SJCRH30 (cell line): ENCODE measurements around the gene CPM. TPM values are rescaled to one million over a fixed set of nuclear protein-coding genes. Genes with fewer than 3 reads are reported as not detected.
"Not testable (repeated sequence)": the region's sequence is repeated elsewhere in the genome, so short reads cannot be mapped to it uniquely, and the experiment has no call there.

ENCODE experiments used
- DNase-seq, 2 experiments: peaks; one replicate each; pipeline ENCODE4 v3.0.0-alpha.2; 2015 to 2020
- H3K27ac ChIP-seq: fragments of 250-450 bp; sonication (Bioruptor Pico); 2 replicates; pipeline ENCODE4 v1.5.1; 2020; ENCODE audit warnings: mild to moderate bottlenecking, moderate library complexity
- H3K27me3 ChIP-seq: fragments of 250-450 bp; sonication (Bioruptor Pico); 2 replicates; pipeline ENCODE4 v1.5.1; 2020; ENCODE audit warnings: mild to moderate bottlenecking, moderate library complexity
- H3K36me3 ChIP-seq: fragments of 250-450 bp; sonication (Bioruptor Pico); 2 replicates; pipeline ENCODE4 v1.5.1; 2020; ENCODE audit warnings: mild to moderate bottlenecking, moderate library complexity
- H3K4me1 ChIP-seq: fragments of 250-450 bp; sonication (Bioruptor Pico); 2 replicates; pipeline ENCODE4 v1.5.1; 2020; ENCODE audit warnings: mild to moderate bottlenecking, moderate library complexity
- H3K4me3 ChIP-seq: fragments of 250-450 bp; sonication (Bioruptor Pico); 2 replicates; pipeline ENCODE4 v1.5.1; 2020; ENCODE audit warnings: mild to moderate bottlenecking, moderate library complexity
- H3K9me3 ChIP-seq: fragments of 250-450 bp; sonication (Bioruptor Pico); replicated peaks from 2 replicates; pipeline ENCODE4 v1.5.1; 2020; ENCODE audit warnings: mild to moderate bottlenecking, moderate library complexity
- total RNA-seq: library from RNA; depleted of rRNA; stranded (reverse); fragments of >200 nt; shearing (Covaris generic); gene quantifications from 2 replicates; pipeline ENCODE4 v1.2.3, GENCODE V29; 2014

CPM gene
- total RNA-seq, 1 experiment from 2014 or later = 1.2 TPM

GRCh38 chr12:68844788-68845695 lies 87.9 kb downstream of the CPM start:
- H3K9me3 ChIP-seq = no peaks in the 10 kb centered on the region

GRCh38 chr12:68844318-68844745 lies 88.6 kb downstream of the CPM start:
- H3K27ac ChIP-seq = no peak overlapping the region
- H3K9me3 ChIP-seq = no peaks in the 10 kb centered on the region
- peaks cover 38% of the 10 kb centered on the region for H3K36me3 ChIP-seq
- DNase-seq = no peak
- no peak overlapping the region for H3K4me3 ChIP-seq
- no peaks in the 10 kb centered on the region for H3K4me1 ChIP-seq
- no peaks in the 10 kb centered on the region for H3K27me3 ChIP-seq

More at GRCh38 chr12:68844788-68845695, 87.9 kb downstream of the CPM start:
- no peak overlapping the region for H3K27ac ChIP-seq
- H3K27me3 ChIP-seq = no peaks in the 10 kb centered on the region
- H3K36me3 ChIP-seq = peaks cover 31% of the 10 kb centered on the region
- no peaks in the 10 kb centered on the region for H3K4me1 ChIP-seq
- no peak for DNase-seq
- no peak overlapping the region for H3K4me3 ChIP-seq

- H3K27me3 ChIP-seq = no peaks in the 10 kb centered on the region
- H3K4me1 ChIP-seq = no peaks in the 10 kb centered on the region
- no peak for DNase-seq
- H3K4me3 ChIP-seq = no peak overlapping the region
- peaks cover 52% of the 10 kb centered on the region for H3K36me3 ChIP-seq
- H3K9me3 ChIP-seq = no peaks in the 10 kb centered on the region
- no peak overlapping the region for H3K27ac ChIP-seq
These were observed 90.0 kb downstream of the CPM start for GRCh38 chr12:68842784-68843567.

- H3K36me3 ChIP-seq = peaks cover 61% of the 10 kb centered on the region
- no peak overlapping the region for H3K4me3 ChIP-seq
- no peak overlapping the region for H3K27ac ChIP-seq
- no peaks in the 10 kb centered on the region for H3K4me1 ChIP-seq
- no peak for DNase-seq
- no peaks in the 10 kb centered on the region for H3K27me3 ChIP-seq
- no peaks in the 10 kb centered on the region for H3K9me3 ChIP-seq
These were observed 90.8 kb downstream of the CPM start for GRCh38 chr12:68842123-68842522.

- Histone ChIP-seq H3K36me3 (peaks cover 62% of the 10 kb centered on the region), H3K9me3 (no peaks in the 10 kb centered on the region), H3K4me3 (no peak overlapping the region), H3K4me1 (no peaks in the 10 kb centered on the region), H3K27ac (no peak overlapping the region), H3K27me3 (no peaks in the 10 kb centered on the region)
- no peak for DNase-seq
These were observed 91.3 kb downstream of the CPM start for GRCh38 chr12:68841717-68842116.

GRCh38 chr12:68841175-68841574 lies 91.8 kb downstream of the CPM start:
- DNase-seq, H3K27me3 ChIP-seq, H3K4me3 ChIP-seq, H3K4me1 ChIP-seq, H3K9me3 ChIP-seq, H3K27ac ChIP-seq: not testable (repeated sequence)
- peaks cover 67% of the 10 kb centered on the region for H3K36me3 ChIP-seq

- Histone ChIP-seq H3K4me3 (no peak overlapping the region), H3K9me3 (no peaks in the 10 kb centered on the region), H3K36me3 (peaks cover 78% of the 10 kb centered on the region), H3K27me3 (no peaks in the 10 kb centered on the region), H3K4me1 (no peaks in the 10 kb centered on the region), H3K27ac (no peak overlapping the region)
- DNase-seq = no peak
These were observed 93.5 kb downstream of the CPM start for GRCh38 chr12:68839183-68840147.

- H3K4me1 ChIP-seq = no peaks in the 10 kb centered on the region
- no peaks in the 10 kb centered on the region for H3K9me3 ChIP-seq
- no peak overlapping the region for H3K4me3 ChIP-seq
- DNase-seq = no peak
- H3K36me3 ChIP-seq = peaks cover 81% of the 10 kb centered on the region
- no peak overlapping the region for H3K27ac ChIP-seq
- no peaks in the 10 kb centered on the region for H3K27me3 ChIP-seq
These were observed 94.7 kb downstream of the CPM start for GRCh38 chr12:68838046-68838886.

- H3K9me3 ChIP-seq = no peaks in the 10 kb centered on the region
- H3K27ac ChIP-seq = no peak overlapping the region
- DNase-seq = no peak
- no peaks in the 10 kb centered on the region for H3K27me3 ChIP-seq
- peaks cover 79% of the 10 kb centered on the region for H3K36me3 ChIP-seq
- no peaks in the 10 kb centered on the region for H3K4me1 ChIP-seq
- no peak overlapping the region for H3K4me3 ChIP-seq
These were observed 95.8 kb downstream of the CPM start for GRCh38 chr12:68837215-68837614.

GRCh38 chr12:68835333-68835908 lies 97.5 kb downstream of the CPM start:
- H3K27ac ChIP-seq = no peak overlapping the region
- H3K36me3 ChIP-seq = peaks cover 81% of the 10 kb centered on the region
- H3K4me3 ChIP-seq = no peak overlapping the region
- H3K9me3 ChIP-seq = no peaks in the 10 kb centered on the region
- DNase-seq = no peak
- no peaks in the 10 kb centered on the region for H3K27me3 ChIP-seq
- H3K4me1 ChIP-seq = no peaks in the 10 kb centered on the region

GRCh38 chr12:68833508-68833907 lies 99.5 kb downstream of the CPM start:
- no peak overlapping the region for H3K4me3 ChIP-seq
- no peaks in the 10 kb centered on the region for H3K9me3 ChIP-seq
- no peaks in the 10 kb centered on the region for H3K4me1 ChIP-seq
- H3K36me3 ChIP-seq = peaks cover 77% of the 10 kb centered on the region
- no peak overlapping the region for H3K27ac ChIP-seq
- DNase-seq = no peak
- H3K27me3 ChIP-seq = no peaks in the 10 kb centered on the region

- DNase-seq = no peak
- no peaks in the 10 kb centered on the region for H3K9me3 ChIP-seq
- H3K27me3 ChIP-seq = no peaks in the 10 kb centered on the region
- H3K4me3 ChIP-seq = no peak overlapping the region
- no peaks in the 10 kb centered on the region for H3K4me1 ChIP-seq
- H3K27ac ChIP-seq = no peak overlapping the region
- H3K36me3 ChIP-seq = peaks cover 76% of the 10 kb centered on the region
These were observed 100.5 kb downstream of the CPM start for GRCh38 chr12:68832504-68832867.

- no peak for DNase-seq
- H3K27ac ChIP-seq = no peak overlapping the region
- H3K36me3 ChIP-seq = peaks cover 77% of the 10 kb centered on the region
- no peaks in the 10 kb centered on the region for H3K9me3 ChIP-seq
- no peak overlapping the region for H3K4me3 ChIP-seq
- no peaks in the 10 kb centered on the region for H3K27me3 ChIP-seq
- H3K4me1 ChIP-seq = no peaks in the 10 kb centered on the region
These were observed 101.0 kb downstream of the CPM start for GRCh38 chr12:68831751-68832503.
